ENCODE results near the gene MSI2. TPM values are rescaled to one million over a fixed set of nuclear protein-coding genes. Genes with fewer than 3 reads are reported as not detected.

MSI2 gene
- total and polyA plus RNA-seq, 2 donors (not counting 1 experiment from before 2014, with no cell fraction given) = 16.1 to 196 TPM

GRCh38 chr17:57512258-57512657 lies 255.9 kb downstream of the MSI2 start:
- Histone ChIP-seq H3K9me3 (ENCODE audit: control extremely low read depth in 1 of 3, control insufficient read depth in 2 of 3, insufficient read depth in 1 of 3, low read length in 2 of 3) (no peaks in the 10 kb centered on the region), H3K27ac (ENCODE audit: low read length in 2 of 2) (no peak overlapping the region), H3K36me3 (replicated peaks in 1 of 2; ENCODE audit: control extremely low read depth in 1 of 2, control insufficient read depth in 1 of 2, extremely low read depth in 1 of 2, insufficient read depth in 2 of 2, low read length in 1 of 2) (no peaks in the 10 kb centered on the region), H3K27me3 (replicated peaks in 1 of 4; ENCODE audit: control extremely low read depth in 1 of 4, control insufficient read depth in 3 of 4, insufficient read depth in 4 of 4, low read length in 3 of 4) (no peaks in the 10 kb centered on the region), H3K4me1 (ENCODE audit: control insufficient read depth in 2 of 2, insufficient read depth in 2 of 2, low read length in 2 of 2) (peaks cover 4 to 10% of the 10 kb centered on the region in 2 donors), H2AFZ (ENCODE audit: insufficient read depth, low read depth, low read length, poor library complexity, severe bottlenecking) (no peak overlapping the region), H3K9ac (ENCODE audit: low read length) (no peak overlapping the region), H3K4me2 (replicated peaks; ENCODE audit: low read depth, low read length, poor library complexity, severe bottlenecking) (no peak overlapping the region), H3K4me3 (ENCODE audit: control extremely low read depth in 1 of 5, extremely low read depth in 1 of 5, insufficient read depth in 1 of 5, low read depth in 2 of 5, low read length in 4 of 5) (no peak overlapping the region), H4K20me1 (ENCODE audit: control insufficient read depth, insufficient read depth, low read length, poor library complexity, severe bottlenecking) (peaks cover 5% of the 10 kb centered on the region), H3K79me2 (ENCODE audit: control insufficient read depth, insufficient read depth, low read length) (peaks cover 60% of the 10 kb centered on the region)
- DNase-seq = no peak
- intact Hi-C loops (cut with micrococcal nuclease) = no loop called here
- POLR2A ChIA-PET = no interaction called here
- TF ChIP-seq EZH2 (IDR thresholded peaks at IDR 0.05; ENCODE audit: borderline replicate concordance, insufficient read depth, low read depth, low read length, poor library complexity, severe bottlenecking) = no peak
- TF ChIP-seq, protein P1, sequence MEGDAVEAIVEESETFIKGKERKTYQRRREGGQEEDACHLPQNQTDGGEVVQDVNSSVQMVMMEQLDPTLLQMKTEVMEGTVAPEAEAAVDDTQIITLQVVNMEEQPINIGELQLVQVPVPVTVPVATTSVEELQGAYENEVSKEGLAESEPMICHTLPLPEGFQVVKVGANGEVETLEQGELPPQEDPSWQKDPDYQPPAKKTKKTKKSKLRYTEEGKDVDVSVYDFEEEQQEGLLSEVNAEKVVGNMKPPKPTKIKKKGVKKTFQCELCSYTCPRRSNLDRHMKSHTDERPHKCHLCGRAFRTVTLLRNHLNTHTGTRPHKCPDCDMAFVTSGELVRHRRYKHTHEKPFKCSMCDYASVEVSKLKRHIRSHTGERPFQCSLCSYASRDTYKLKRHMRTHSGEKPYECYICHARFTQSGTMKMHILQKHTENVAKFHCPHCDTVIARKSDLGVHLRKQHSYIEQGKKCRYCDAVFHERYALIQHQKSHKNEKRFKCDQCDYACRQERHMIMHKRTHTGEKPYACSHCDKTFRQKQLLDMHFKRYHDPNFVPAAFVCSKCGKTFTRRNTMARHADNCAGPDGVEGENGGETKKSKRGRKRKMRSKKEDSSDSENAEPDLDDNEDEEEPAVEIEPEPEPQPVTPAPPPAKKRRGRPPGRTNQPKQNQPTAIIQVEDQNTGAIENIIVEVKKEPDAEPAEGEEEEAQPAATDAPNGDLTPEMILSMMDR (IDR thresholded peaks at IDR 0.05) = no peak
- WGBS (ENCODE audit: insufficient coverage) = 81% methylated on average over 3 of the region's 3 CpGs
- Mint-ChIP-seq H3K4me3 (no peak overlapping the region), H3K27ac (no peak overlapping the region), H3K27me3 (no peaks in the 10 kb centered on the region), H3K4me1 (peaks cover 28% of the 10 kb centered on the region), H3K9me3 (ENCODE audit: insufficient read depth) (no peaks in the 10 kb centered on the region)
- ATAC-seq (ENCODE audit: low read depth) = no peak
- CTCF ChIA-PET = interaction anchor here (0.6 to 2.9 kb wide), 2 partner anchors 17 to 269 kb away, joined by 3 to 12 read pairs; no protein-coding TSS in a partner anchor

GRCh38 chr17:57512691-57513090 lies 256.4 kb downstream of the MSI2 start:
- no CpG with 5 or more reads among the region's 3 CpGs for WGBS (ENCODE audit: insufficient coverage)

More at GRCh38 chr17:57512691-57513090, 256.4 kb downstream of the MSI2 start:
- Mint-ChIP-seq H3K27me3 (no peaks in the 10 kb centered on the region), H3K27ac (no peak overlapping the region), H3K4me3 (no peak overlapping the region), H3K9me3 (ENCODE audit: insufficient read depth) (no peaks in the 10 kb centered on the region), H3K4me1 (peaks cover 27% of the 10 kb centered on the region)
- intact Hi-C loops (cut with micrococcal nuclease) = no loop called here
- Histone ChIP-seq H3K4me2 (replicated peaks; ENCODE audit: low read depth, low read length, poor library complexity, severe bottlenecking) (no peak overlapping the region), H3K27me3 (replicated peaks in 1 of 4; ENCODE audit: control extremely low read depth in 1 of 4, control insufficient read depth in 3 of 4, insufficient read depth in 4 of 4, low read length in 3 of 4) (no peaks in the 10 kb centered on the region), H3K79me2 (ENCODE audit: control insufficient read depth, insufficient read depth, low read length) (peaks cover 60% of the 10 kb centered on the region), H3K36me3 (replicated peaks in 1 of 2; ENCODE audit: control extremely low read depth in 1 of 2, control insufficient read depth in 1 of 2, extremely low read depth in 1 of 2, insufficient read depth in 2 of 2, low read length in 1 of 2) (no peaks in the 10 kb centered on the region), H3K9me3 (ENCODE audit: control extremely low read depth in 1 of 3, control insufficient read depth in 2 of 3, insufficient read depth in 1 of 3, low read length in 2 of 3) (no peaks in the 10 kb centered on the region), H3K9ac (ENCODE audit: low read length) (no peak overlapping the region), H4K20me1 (ENCODE audit: control insufficient read depth, insufficient read depth, low read length, poor library complexity, severe bottlenecking) (peaks cover 5% of the 10 kb centered on the region), H3K4me1 (ENCODE audit: control insufficient read depth in 2 of 2, insufficient read depth in 2 of 2, low read length in 2 of 2) (peaks cover 4 to 10% of the 10 kb centered on the region in 2 donors), H3K27ac (ENCODE audit: low read length in 2 of 2) (no peak overlapping the region), H3K4me3 (ENCODE audit: control extremely low read depth in 1 of 5, extremely low read depth in 1 of 5, insufficient read depth in 1 of 5, low read depth in 2 of 5, low read length in 4 of 5) (no peak overlapping the region), H2AFZ (ENCODE audit: insufficient read depth, low read depth, low read length, poor library complexity, severe bottlenecking) (no peak overlapping the region)
- no peak for ATAC-seq (ENCODE audit: low read depth)
- TF ChIP-seq, protein P1 (IDR thresholded peaks at IDR 0.05) = no peak
- no peak for TF ChIP-seq EZH2 (IDR thresholded peaks at IDR 0.05; ENCODE audit: borderline replicate concordance, insufficient read depth, low read depth, low read length, poor library complexity, severe bottlenecking)
- no peak for DNase-seq
- ChIA-PET POLR2A (no interaction called here), CTCF (interaction anchor here (2.9 kb wide), 1 partner anchor 269 kb away, joined by 12 read pairs; no protein-coding TSS in a partner anchor)

Measured in B cell (primary cell).